HCT116 (cell line): ENCODE results near the gene TNS2. TPM values are rescaled to one million over a fixed set of nuclear protein-coding genes. Genes with fewer than 3 reads are reported as not detected.

ENCODE experiments used
- ATAC-seq: fragments of 200-7000 bp; cut with Tn5 transposase; 2 replicates; pipeline ENCODE4 v1.9.1; 2020; ENCODE audit warnings: mild to moderate bottlenecking, moderate library complexity
- BruUV-seq: library from RNA; stranded (reverse); fragments of 400-500 nt; replicated peaks from 2 replicates; lab custom pipeline; 2021; lab: Mats Ljungman, UMichigan
- CTCF ChIA-PET: fragments of 300-600 bp; sonication (Branson Sonifier 250); formaldehyde crosslinking; loops from one replicate; lab custom pipeline; 2021; ENCODE audit warnings: antibody characterized with exemption; lab: Charles Lee
- POLR2A ChIA-PET: fragments of 300-600, 350-600 bp; sonication (Branson Sonifier 250); formaldehyde crosslinking; loops from one replicate; lab custom pipeline; 2021; ENCODE audit warnings: antibody characterized with exemption; lab: Charles Lee
- RAD21 ChIA-PET, 2 experiments: fragments of 300-600 bp; sonication (Branson Sonifier 250); formaldehyde crosslinking; loops; one replicate each; lab custom pipeline; 2023; ENCODE audit warnings: low total read pairs in 2 of 2; ENCODE audit not compliant: uncharacterized antibody in 2 of 2, unreplicated experiment in 2 of 2, low non-redundant PET in 1 of 2; lab: Charles Lee
- DNase-seq: peaks from one replicate; pipeline ENCODE4 v3.0.0-alpha.2; 2010; ENCODE audit warnings: low read depth, low spot score
- H2AFZ ChIP-seq: fragments of 200-600 bp; shearing (Covaris generic), sonication (generic); 2 replicates; pipeline ENCODE4 v1.6.1; 2017; ENCODE audit warnings: low read depth, mixed run types, mixed read lengths, antibody characterized with exemption, low read length; ENCODE audit not compliant: poor library complexity, severe bottlenecking
- H3K27ac ChIP-seq: 2 replicates; pipeline ENCODE4 v1.5.1; 2012; ENCODE audit warnings: low read depth, low read length
- H3K27me3 ChIP-seq: fragments of 200-600 bp; sonication (generic); 2 replicates; pipeline ENCODE4 v1.6.1; 2016; ENCODE audit warnings: mixed run types, low read length, mixed read lengths; ENCODE audit not compliant: insufficient read depth
- H3K36me3 ChIP-seq, 2 experiments: fragments of 200-500 bp in 1 of 2; fragments of 200-600 bp in 1 of 2; sonication (Bioruptor generic) in 1 of 2; sonication (generic) in 1 of 2; 2 replicates each; pipeline versions ENCODE4 v1.5.1 to v1.6.1; 2014 to 2016; ENCODE audit warnings: low read length in 2 of 2, inconsistent platforms in 1 of 2, mixed read lengths in 1 of 2, mixed run types in 1 of 2; ENCODE audit not compliant: insufficient read depth in 2 of 2, control insufficient read depth in 1 of 2
- H3K4me1 ChIP-seq, 2 experiments: fragments of 200-600 bp in 1 of 2; sonication (generic) in 1 of 2; 2 replicates each; pipeline versions ENCODE4 v1.5.1 to v1.6.1; 2012 to 2017; ENCODE audit warnings: low read length in 2 of 2, inconsistent platforms in 1 of 2, mild to moderate bottlenecking in 1 of 2, mixed read lengths in 1 of 2, mixed run types in 1 of 2, moderate library complexity in 1 of 2; ENCODE audit not compliant: insufficient read depth in 2 of 2, control insufficient read depth in 1 of 2
- H3K4me2 ChIP-seq: fragments of 200-600 bp; sonication (generic); 2 replicates; pipeline ENCODE4 v1.6.1; 2017; ENCODE audit warnings: mixed run types, low read length, mixed read lengths
- H3K4me3 ChIP-seq, 2 experiments: fragments of 200-600 bp in 1 of 2; sonication (generic) in 1 of 2; replicated peaks in 1 of 2; 2 replicates each; pipeline ENCODE4 v1.5.1; 2011 to 2016; ENCODE audit warnings: low read length in 2 of 2, control low read depth in 1 of 2, low read depth in 1 of 2, mild to moderate bottlenecking in 1 of 2, mixed read lengths in 1 of 2, mixed run types in 1 of 2
- H3K79me2 ChIP-seq: fragments of 200-600 bp; sonication (generic); 2 replicates; pipeline ENCODE4 v1.6.1; 2017; ENCODE audit warnings: mild to moderate bottlenecking, mixed run types, low read length, moderate library complexity, mixed read lengths; ENCODE audit not compliant: insufficient read depth
- H3K9ac ChIP-seq: fragments of 200-600 bp; sonication (generic); 2 replicates; pipeline ENCODE4 v1.6.1; 2016; ENCODE audit warnings: low read length, mixed read lengths
- H3K9me2 ChIP-seq: fragments of 200-600 bp; sonication (generic), shearing (Covaris generic); 2 replicates; pipeline ENCODE4 v1.6.1; 2017; ENCODE audit warnings: mixed run types, mild to moderate bottlenecking, moderate library complexity; ENCODE audit not compliant: insufficient read depth
- H3K9me3 ChIP-seq, 2 experiments: fragments of 200-500 bp in 1 of 2; fragments of 200-600 bp in 1 of 2; sonication (Bioruptor generic) in 1 of 2; sonication (generic) in 1 of 2; 2 replicates each; pipeline ENCODE4 v1.6.1; 2014 to 2017; ENCODE audit warnings: low read length in 2 of 2, mixed read lengths in 2 of 2, inconsistent platforms in 1 of 2, low read depth in 1 of 2, mild to moderate bottlenecking in 1 of 2, mixed run types in 1 of 2, moderate library complexity in 1 of 2; ENCODE audit not compliant: control insufficient read depth in 1 of 2, insufficient read depth in 1 of 2
- H4K20me1 ChIP-seq: fragments of 200-600 bp; sonication (generic), shearing (Covaris generic); 2 replicates; pipeline ENCODE4 v1.6.1; 2017; ENCODE audit warnings: mixed run types, mild to moderate bottlenecking, moderate library complexity; ENCODE audit not compliant: insufficient read depth
- EZH2phosphoT487 ChIP-seq: fragments of 200-600 bp; IDR thresholded peaks from 2 replicates; pipeline ENCODE4 v1.6.1; 2018; ENCODE audit warnings: antibody characterized with exemption, borderline replicate concordance
- POLR2AphosphoS5 ChIP-seq: IDR thresholded peaks from 2 replicates; pipeline ENCODE4 v1.6.1; 2011; ENCODE audit warnings: mild to moderate bottlenecking, low read depth, low read length, moderate library complexity
- RAD21 ChIP-seq: IDR thresholded peaks from 2 replicates; pipeline ENCODE4 v1.6.1; 2012; ENCODE audit warnings: low read depth, mild to moderate bottlenecking
- intact Hi-C: fragments of 100-400 bp; cut with micrococcal nuclease; formaldehyde crosslinking; loops from 2 replicates; pipeline ENCODE4 v1.10.0; 2022
- total RNA-seq: library from RNA; stranded (reverse); gene quantifications from one replicate; pipeline ENCODE4 v1.2.1, GENCODE V29; 2021; ENCODE audit not compliant: unreplicated experiment
- TF ChIP-seq, protein P1 (sequence below), 3 experiments: fragments of 200-600 bp in 1 of 3; sonication (generic) in 1 of 3; IDR thresholded peaks in 2 of 3; conservative IDR thresholded peaks in 1 of 3; 2 replicates each; pipeline ENCODE4 v1.5.1; 2012 to 2017; ENCODE audit warnings: low read depth in 2 of 3, low read length in 2 of 3, antibody characterized with exemption in 1 of 3, borderline replicate concordance in 1 of 3, control low read depth in 1 of 3, mild to moderate bottlenecking in 1 of 3, mixed read lengths in 1 of 3, mixed run types in 1 of 3, moderate library complexity in 1 of 3; ENCODE audit not compliant: insufficient read depth in 1 of 3
- TF ChIP-seq, protein P2 (sequence below): IDR thresholded peaks from 2 replicates; pipeline ENCODE4 v1.6.1; 2012

Gene TNS2
- total RNA-seq, 1 experiment from 2014 or later: 25.7 TPM

GRCh38 chr12:53065470-53065869 is 15.6 kb downstream of the TNS2 start:
- Histone ChIP-seq H3K27ac (0 out of 2 replicates have a peak overlapping the region, but pooled peaks have one; percentile 8), H3K4me3 (no peak overlapping the region), H3K9me2 (no peaks in the 10 kb centered on the region), H3K9ac (no peak overlapping the region), H3K36me3 (peaks cover 3 to 29% of the 10 kb centered on the region in 2 experiments; a peak in 3 of 4 replicates), H3K4me2 (peak overlapping the region; percentile 62; the same call in 1 of the 2 replicates), H3K79me2 (no peaks in the 10 kb centered on the region), H3K4me1 (peaks cover 25 to 56% of the 10 kb centered on the region in 2 experiments), H3K27me3 (no peaks in the 10 kb centered on the region), H4K20me1 (peaks cover 3% of the 10 kb centered on the region; the same call in 1 of the 2 replicates), H2AFZ (no peak overlapping the region), H3K9me3 (no peaks in the 10 kb centered on the region)
- ChIA-PET POLR2A (interaction anchor here (1.2 to 2.9 kb wide), 5 partner anchors 11 to 132 kb away, joined by 3 to 13 read pairs (median 3); partner anchors contain the start of genes IGFBP6 and SPRYD3), RAD21 (interaction anchor here (0.6 to 3.2 kb wide), 16 partner anchors 11 to 256 kb away, joined by 3 to 30 read pairs (median 4); partner anchors contain the start of genes IGFBP6 (in 1 of the 2), SOAT2 (in 1 of the 2) and SPRYD3 (in 1 of the 2)), CTCF (interaction anchor here (0.9 to 3.9 kb wide), 31 partner anchors 11 to 436 kb away, joined by 3 to 110 read pairs (median 5); partner anchors contain the start of genes CSAD, EIF4B, IGFBP6 and SPRYD3)
- BruUV-seq: TSS peak; percentile 35
- TF ChIP-seq POLR2AphosphoS5: peak; percentile 9; the same call in 1 of the 2 replicates
- no peak for TF ChIP-seq EZH2phosphoT487
- no peak for DNase-seq
- no peak for ATAC-seq
- intact Hi-C loops: loop anchor here (10.0 kb wide), 1 partner anchor 219 kb away; no protein-coding TSS in a partner anchor

DNA sequence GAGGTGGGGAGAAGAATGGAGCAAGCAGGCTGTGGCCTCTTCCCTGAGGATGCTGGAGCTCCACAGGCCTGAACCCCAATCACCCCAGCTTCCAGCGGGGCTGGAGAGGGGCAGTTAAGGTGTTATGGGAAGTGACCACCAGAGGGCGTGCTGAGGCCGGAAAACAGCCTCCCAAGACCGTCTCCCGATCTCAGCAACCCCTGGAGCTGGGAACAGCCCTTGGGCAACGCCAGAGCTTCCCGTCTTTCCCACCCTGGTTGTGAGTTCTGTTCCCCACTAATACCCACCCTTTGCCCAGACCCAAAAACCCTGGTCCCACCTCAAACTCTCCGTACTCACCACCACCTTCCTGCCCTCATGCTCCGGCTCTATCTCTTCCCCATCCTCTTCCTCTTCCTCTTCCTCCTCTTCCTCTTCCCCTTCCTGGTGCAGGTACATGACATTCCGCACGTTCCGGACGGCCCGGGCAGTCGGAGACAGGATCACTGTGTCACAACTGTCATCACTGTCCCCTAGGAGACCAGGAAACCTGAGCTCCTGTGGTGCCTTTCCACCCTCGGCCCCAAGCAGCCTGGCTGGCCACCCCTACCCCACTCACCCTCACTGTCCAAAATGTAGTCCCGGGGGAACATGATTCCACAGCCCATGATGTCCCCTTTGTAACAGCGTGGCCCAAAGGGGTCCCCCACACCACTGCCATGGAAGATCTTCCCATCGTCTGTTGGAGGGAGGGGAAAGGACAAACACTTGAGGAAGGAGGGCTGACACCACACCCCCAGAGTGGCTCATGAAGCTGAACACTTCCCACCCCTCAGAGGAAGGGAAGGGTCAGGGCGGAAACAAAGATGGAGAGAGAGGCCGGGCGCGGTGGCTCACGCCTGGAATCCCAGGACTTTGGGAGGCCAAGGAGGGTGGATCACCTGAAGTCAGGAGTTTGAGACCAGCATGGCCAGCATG is 16.4 kb downstream of the TNS2 start:
- peaks cover 3% of the 10 kb centered on the region; the same call in 1 of the 2 replicates for H4K20me1 ChIP-seq
- peak overlapping the region; percentile 62 for H3K4me2 ChIP-seq
- H3K9me3 ChIP-seq: no peaks in the 10 kb centered on the region
- H3K79me2 ChIP-seq: no peaks in the 10 kb centered on the region
- no TSS peak for BruUV-seq
- DNase-seq: peak; percentile 60
- TF ChIP-seq, protein P1, sequence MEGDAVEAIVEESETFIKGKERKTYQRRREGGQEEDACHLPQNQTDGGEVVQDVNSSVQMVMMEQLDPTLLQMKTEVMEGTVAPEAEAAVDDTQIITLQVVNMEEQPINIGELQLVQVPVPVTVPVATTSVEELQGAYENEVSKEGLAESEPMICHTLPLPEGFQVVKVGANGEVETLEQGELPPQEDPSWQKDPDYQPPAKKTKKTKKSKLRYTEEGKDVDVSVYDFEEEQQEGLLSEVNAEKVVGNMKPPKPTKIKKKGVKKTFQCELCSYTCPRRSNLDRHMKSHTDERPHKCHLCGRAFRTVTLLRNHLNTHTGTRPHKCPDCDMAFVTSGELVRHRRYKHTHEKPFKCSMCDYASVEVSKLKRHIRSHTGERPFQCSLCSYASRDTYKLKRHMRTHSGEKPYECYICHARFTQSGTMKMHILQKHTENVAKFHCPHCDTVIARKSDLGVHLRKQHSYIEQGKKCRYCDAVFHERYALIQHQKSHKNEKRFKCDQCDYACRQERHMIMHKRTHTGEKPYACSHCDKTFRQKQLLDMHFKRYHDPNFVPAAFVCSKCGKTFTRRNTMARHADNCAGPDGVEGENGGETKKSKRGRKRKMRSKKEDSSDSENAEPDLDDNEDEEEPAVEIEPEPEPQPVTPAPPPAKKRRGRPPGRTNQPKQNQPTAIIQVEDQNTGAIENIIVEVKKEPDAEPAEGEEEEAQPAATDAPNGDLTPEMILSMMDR (IDR thresholded peaks at IDR 0.05 in 2 of 3, conservative IDR thresholded peaks at IDR 0.05 in 1 of 3; ENCODE audit: borderline replicate concordance in 1 of 3, insufficient read depth in 1 of 3, low read depth in 2 of 3, low read length in 2 of 3): peak; percentile 76 to 82 (median 82)
- TF ChIP-seq RAD21: peak; percentile 97
- TF ChIP-seq, protein P2, sequence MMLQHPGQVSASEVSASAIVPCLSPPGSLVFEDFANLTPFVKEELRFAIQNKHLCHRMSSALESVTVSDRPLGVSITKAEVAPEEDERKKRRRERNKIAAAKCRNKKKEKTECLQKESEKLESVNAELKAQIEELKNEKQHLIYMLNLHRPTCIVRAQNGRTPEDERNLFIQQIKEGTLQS: no peak
- TF ChIP-seq, all 23 proteins: peak for 2
- intact Hi-C loops: loop anchor here (1.0 to 10.0 kb wide), 3 partner anchors 33 to 219 kb away; no protein-coding TSS in a partner anchor
- RAD21 ChIA-PET: interaction anchor here (0.6 to 3.2 kb wide), 20 partner anchors 12 to 255 kb away, joined by 3 to 30 read pairs (median 4); partner anchors contain the start of genes IGFBP6 (in 2 of the 2), SPRYD3 (in 2 of the 2) and SOAT2 (in 1 of the 2)
- Histone ChIP-seq H2AFZ (no peak overlapping the region), H3K9ac (peak overlapping the region; percentile 41; the same call in 1 of the 2 replicates), H3K9me2 (no peaks in the 10 kb centered on the region), H3K27me3 (no peaks in the 10 kb centered on the region), H3K4me3 (peak overlapping the region in 1 of 2 experiments; percentile 18; a peak in 2 of 4 replicates), H3K4me1 (peaks cover 18 to 52% of the 10 kb centered on the region in 2 experiments), H3K36me3 (peaks cover 3 to 29% of the 10 kb centered on the region in 2 experiments; a peak in 3 of 4 replicates), H3K27ac (peak overlapping the region; percentile 67)
- ATAC-seq: peak; percentile 73
- CTCF ChIA-PET: interaction anchor here (0.7 to 3.9 kb wide), 33 partner anchors 12 to 435 kb away, joined by 3 to 110 read pairs (median 5); partner anchors contain the start of genes CSAD, EIF4B, IGFBP6 and SPRYD3
- POLR2A ChIA-PET: interaction anchor here (1.1 to 2.9 kb wide), 6 partner anchors 12 to 131 kb away, joined by 3 to 13 read pairs (median 3); partner anchors contain the start of genes IGFBP6 and SPRYD3
